ENCODE results near the gene DBNDD1.

The DBNDD1 gene

DNA sequence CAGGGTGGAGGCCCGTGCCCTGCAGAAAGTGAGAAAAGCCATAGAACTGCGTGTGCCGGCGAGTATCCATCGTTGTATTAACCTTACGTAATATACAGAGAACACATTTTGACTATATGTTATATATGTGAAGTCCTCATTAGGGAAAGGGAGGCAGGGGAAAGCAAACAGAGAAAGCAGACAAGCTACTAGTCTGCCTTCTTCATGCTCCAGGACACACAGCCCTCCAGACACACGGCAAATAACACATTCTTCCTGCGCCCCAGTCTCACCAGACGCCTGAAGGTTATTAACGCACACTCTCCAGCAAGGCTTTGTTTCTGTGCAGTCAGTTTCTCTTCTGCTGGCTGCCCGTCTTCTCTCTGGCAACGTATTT is 29.1 kb upstream of the DBNDD1 start:
- H3K9me3 ChIP-seq (ENCODE audit: control insufficient read depth, insufficient read depth, low read depth, low read length): no peaks in the 10 kb centered on the region
- no peak overlapping the region for H3K4me3 ChIP-seq (ENCODE audit: low read depth, low read length)
- no peak overlapping the region for H3K27ac ChIP-seq (ENCODE audit: extremely low read depth, low read depth, low read length)
- H3K4me1 ChIP-seq (ENCODE audit: control insufficient read depth, insufficient read depth, low read length): no peaks in the 10 kb centered on the region
- ChIA-PET CTCF (no interaction called here), POLR2A (no interaction called here)
- H3K36me3 ChIP-seq (ENCODE audit: control insufficient read depth in 2 of 2, insufficient read depth in 1 of 2, low read length in 2 of 2): peaks cover 0 to 13% of the 10 kb centered on the region in 2 experiments; a peak in 1 of 3 replicates
- no peak for TF ChIP-seq GLIS2 (tag by site-specific recombination; IDR thresholded peaks at IDR 0.05)
- TF ChIP-seq PRDM1 (tag by site-specific recombination; IDR thresholded peaks at IDR 0.05): peak; percentile 91
- TF ChIP-seq, protein P1, sequence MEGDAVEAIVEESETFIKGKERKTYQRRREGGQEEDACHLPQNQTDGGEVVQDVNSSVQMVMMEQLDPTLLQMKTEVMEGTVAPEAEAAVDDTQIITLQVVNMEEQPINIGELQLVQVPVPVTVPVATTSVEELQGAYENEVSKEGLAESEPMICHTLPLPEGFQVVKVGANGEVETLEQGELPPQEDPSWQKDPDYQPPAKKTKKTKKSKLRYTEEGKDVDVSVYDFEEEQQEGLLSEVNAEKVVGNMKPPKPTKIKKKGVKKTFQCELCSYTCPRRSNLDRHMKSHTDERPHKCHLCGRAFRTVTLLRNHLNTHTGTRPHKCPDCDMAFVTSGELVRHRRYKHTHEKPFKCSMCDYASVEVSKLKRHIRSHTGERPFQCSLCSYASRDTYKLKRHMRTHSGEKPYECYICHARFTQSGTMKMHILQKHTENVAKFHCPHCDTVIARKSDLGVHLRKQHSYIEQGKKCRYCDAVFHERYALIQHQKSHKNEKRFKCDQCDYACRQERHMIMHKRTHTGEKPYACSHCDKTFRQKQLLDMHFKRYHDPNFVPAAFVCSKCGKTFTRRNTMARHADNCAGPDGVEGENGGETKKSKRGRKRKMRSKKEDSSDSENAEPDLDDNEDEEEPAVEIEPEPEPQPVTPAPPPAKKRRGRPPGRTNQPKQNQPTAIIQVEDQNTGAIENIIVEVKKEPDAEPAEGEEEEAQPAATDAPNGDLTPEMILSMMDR (tag by site-specific recombination; IDR thresholded peaks at IDR 0.05): no peak
- no peak for TF ChIP-seq ZNF776 (tag by site-specific recombination; IDR thresholded peaks at IDR 0.05; ENCODE audit: borderline replicate concordance)

DNA sequence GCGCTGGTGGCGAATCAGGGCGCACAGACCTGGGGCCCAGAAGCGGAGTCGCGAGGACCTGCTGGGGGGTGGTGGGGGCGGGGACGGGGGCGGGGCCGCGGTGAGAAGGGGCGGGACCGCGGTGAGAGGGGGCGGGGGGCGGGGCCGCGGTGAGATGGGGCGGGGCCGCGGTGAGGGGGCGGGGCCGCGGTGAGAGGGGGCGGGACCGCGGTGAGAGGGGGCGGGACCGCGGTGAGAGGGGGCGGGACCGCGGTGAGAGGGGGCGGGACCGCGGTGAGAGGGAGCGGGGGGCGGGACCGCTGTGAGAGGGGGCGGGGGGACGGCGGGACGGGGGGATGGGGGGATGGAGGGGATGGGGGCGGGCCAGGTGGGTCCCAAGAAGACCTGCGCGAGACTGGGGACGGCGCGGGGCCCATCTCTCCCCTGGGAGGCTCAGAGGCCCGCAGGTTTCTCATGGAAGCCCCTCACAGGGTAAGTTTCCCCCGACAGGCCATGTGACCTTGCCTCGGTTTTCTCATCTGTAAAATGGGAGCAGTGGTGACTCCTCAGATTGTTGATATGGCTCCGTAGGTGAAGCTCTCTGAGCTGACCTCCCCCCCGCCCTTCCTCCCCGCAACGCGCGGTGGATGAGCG is 28.6 kb upstream of the DBNDD1 start:
- no peaks in the 10 kb centered on the region for H3K9me3 ChIP-seq (ENCODE audit: control insufficient read depth, insufficient read depth, low read depth, low read length)
- POLR2A ChIA-PET: no interaction called here
- H3K4me1 ChIP-seq (ENCODE audit: control insufficient read depth, insufficient read depth, low read length): no peaks in the 10 kb centered on the region
- TF ChIP-seq ZXDB (tag by site-specific recombination; IDR thresholded peaks at IDR 0.05) (no peak), ZSCAN16 (tag by site-specific recombination; IDR thresholded peaks at IDR 0.05) (no peak), ZNF362 (tag by site-specific recombination; IDR thresholded peaks at IDR 0.05) (no peak), ZNF174 (tag by site-specific recombination; IDR thresholded peaks at IDR 0.05) (no peak), TCF7L2 (IDR thresholded peaks at IDR 0.05; ENCODE audit: borderline replicate concordance, low read depth, low read length) (no peak), ZNF423 (tag by site-specific recombination; IDR thresholded peaks at IDR 0.05) (no peak)
- TF ChIP-seq, protein P2, sequence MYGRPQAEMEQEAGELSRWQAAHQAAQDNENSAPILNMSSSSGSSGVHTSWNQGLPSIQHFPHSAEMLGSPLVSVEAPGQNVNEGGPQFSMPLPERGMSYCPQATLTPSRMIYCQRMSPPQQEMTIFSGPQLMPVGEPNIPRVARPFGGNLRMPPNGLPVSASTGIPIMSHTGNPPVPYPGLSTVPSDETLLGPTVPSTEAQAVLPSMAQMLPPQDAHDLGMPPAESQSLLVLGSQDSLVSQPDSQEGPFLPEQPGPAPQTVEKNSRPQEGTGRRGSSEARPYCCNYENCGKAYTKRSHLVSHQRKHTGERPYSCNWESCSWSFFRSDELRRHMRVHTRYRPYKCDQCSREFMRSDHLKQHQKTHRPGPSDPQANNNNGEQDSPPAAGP (tag by site-specific recombination; IDR thresholded peaks at IDR 0.05): no peak
- TF ChIP-seq, protein P3, sequence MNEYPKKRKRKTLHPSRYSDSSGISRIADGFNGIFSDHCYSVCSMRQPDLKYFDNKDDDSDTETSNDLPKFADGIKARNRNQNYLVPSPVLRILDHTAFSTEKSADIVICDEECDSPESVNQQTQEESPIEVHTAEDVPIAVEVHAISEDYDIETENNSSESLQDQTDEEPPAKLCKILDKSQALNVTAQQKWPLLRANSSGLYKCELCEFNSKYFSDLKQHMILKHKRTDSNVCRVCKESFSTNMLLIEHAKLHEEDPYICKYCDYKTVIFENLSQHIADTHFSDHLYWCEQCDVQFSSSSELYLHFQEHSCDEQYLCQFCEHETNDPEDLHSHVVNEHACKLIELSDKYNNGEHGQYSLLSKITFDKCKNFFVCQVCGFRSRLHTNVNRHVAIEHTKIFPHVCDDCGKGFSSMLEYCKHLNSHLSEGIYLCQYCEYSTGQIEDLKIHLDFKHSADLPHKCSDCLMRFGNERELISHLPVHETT (tag by site-specific recombination; IDR thresholded peaks at IDR 0.05): no peak
- H3K36me3 ChIP-seq (ENCODE audit: control insufficient read depth in 2 of 2, insufficient read depth in 1 of 2, low read length in 2 of 2): peaks cover 0 to 18% of the 10 kb centered on the region in 2 experiments; a peak in 1 of 3 replicates
- no peak overlapping the region; the same call in 1 of the 2 replicates for H3K27ac ChIP-seq (ENCODE audit: extremely low read depth, low read depth, low read length)
- no peak overlapping the region; the same call in 1 of the 2 replicates for H3K4me3 ChIP-seq (ENCODE audit: low read depth, low read length)
- CTCF ChIA-PET: no interaction called here

- Histone ChIP-seq H3K4me1 (ENCODE audit: control insufficient read depth, insufficient read depth, low read length) (no peaks in the 10 kb centered on the region), H3K27ac (ENCODE audit: extremely low read depth, low read depth, low read length) (peak overlapping the region; percentile 43; the same call in 1 of the 2 replicates), H3K36me3 (ENCODE audit: control insufficient read depth in 2 of 2, insufficient read depth in 1 of 2, low read length in 2 of 2) (peaks cover 0 to 25% of the 10 kb centered on the region in 2 experiments; a peak in 1 of 3 replicates), H3K9me3 (ENCODE audit: control insufficient read depth, insufficient read depth, low read depth, low read length) (no peaks in the 10 kb centered on the region), H3K4me3 (ENCODE audit: low read depth, low read length) (peak overlapping the region; percentile 12)
- CTCF ChIA-PET: interaction anchor here (1.1 kb wide), 1 partner anchor 12 kb away, joined by 5 read pairs; no protein-coding TSS in a partner anchor
- POLR2A ChIA-PET: no interaction called here
- TF ChIP-seq EGR2 (tag by site-specific recombination; IDR thresholded peaks at IDR 0.05; ENCODE audit: low read depth): peak; percentile 86
- TF ChIP-seq, protein P4, sequence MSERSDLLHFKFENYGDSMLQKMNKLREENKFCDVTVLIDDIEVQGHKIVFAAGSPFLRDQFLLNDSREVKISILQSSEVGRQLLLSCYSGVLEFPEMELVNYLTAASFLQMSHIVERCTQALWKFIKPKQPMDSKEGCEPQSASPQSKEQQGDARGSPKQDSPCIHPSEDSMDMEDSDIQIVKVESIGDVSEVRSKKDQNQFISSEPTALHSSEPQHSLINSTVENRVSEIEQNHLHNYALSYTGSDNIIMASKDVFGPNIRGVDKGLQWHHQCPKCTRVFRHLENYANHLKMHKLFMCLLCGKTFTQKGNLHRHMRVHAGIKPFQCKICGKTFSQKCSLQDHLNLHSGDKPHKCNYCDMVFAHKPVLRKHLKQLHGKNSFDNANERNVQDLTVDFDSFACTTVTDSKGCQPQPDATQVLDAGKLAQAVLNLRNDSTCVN (tag by site-specific recombination; optimal IDR thresholded peaks at IDR 0.05): peak; percentile 16
- TF ChIP-seq, protein P5, sequence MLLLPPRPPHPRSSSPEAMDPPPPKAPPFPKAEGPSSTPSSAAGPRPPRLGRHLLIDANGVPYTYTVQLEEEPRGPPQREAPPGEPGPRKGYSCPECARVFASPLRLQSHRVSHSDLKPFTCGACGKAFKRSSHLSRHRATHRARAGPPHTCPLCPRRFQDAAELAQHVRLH (tag by site-specific recombination; IDR thresholded peaks at IDR 0.05): no peak
- peak; percentile 89 for TF ChIP-seq ZFHX2 (tag by site-specific recombination; conservative IDR thresholded peaks at IDR 0.05)
- TF ChIP-seq, protein P1 (tag by site-specific recombination; IDR thresholded peaks at IDR 0.05): 0 out of 2 replicates have a peak, but pooled peaks have one; percentile 2
- no peak for TF ChIP-seq ZNF488 (tag by site-specific recombination; IDR thresholded peaks at IDR 0.05)
- peak; percentile 70 for TF ChIP-seq GLIS2 (tag by site-specific recombination; IDR thresholded peaks at IDR 0.05)
- peak; percentile 14; the same call in 1 of the 2 replicates for TF ChIP-seq SP2 (tag by site-specific recombination; IDR thresholded peaks at IDR 0.05)
Measured at GRCh38 chr16:90046971-90047713, 27.9 kb upstream of the DBNDD1 start.

Measured in HEK293 (cell line).